DOHH2 (cell line): ENCODE data around the gene TMEM176A.

Experiments
- EZH2phosphoT487 ChIP-seq: fragments of 200-600 bp; sonication (generic); IDR thresholded peaks from 2 replicates; pipeline ENCODE4 v1.6.1; 2017; ENCODE audit warnings: borderline replicate concordance, mild to moderate bottlenecking, antibody characterized with exemption, low read length, moderate library complexity, mixed read lengths
- TF ChIP-seq, protein P1 (sequence below): fragments of 200-600 bp; sonication (generic); IDR thresholded peaks from one replicate; pipeline ENCODE4 v1.5.1; 2014; ENCODE audit warnings: antibody characterized with exemption, mild to moderate bottlenecking, low read depth, low read length; ENCODE audit not compliant: poor library complexity, severe bottlenecking

DNA sequence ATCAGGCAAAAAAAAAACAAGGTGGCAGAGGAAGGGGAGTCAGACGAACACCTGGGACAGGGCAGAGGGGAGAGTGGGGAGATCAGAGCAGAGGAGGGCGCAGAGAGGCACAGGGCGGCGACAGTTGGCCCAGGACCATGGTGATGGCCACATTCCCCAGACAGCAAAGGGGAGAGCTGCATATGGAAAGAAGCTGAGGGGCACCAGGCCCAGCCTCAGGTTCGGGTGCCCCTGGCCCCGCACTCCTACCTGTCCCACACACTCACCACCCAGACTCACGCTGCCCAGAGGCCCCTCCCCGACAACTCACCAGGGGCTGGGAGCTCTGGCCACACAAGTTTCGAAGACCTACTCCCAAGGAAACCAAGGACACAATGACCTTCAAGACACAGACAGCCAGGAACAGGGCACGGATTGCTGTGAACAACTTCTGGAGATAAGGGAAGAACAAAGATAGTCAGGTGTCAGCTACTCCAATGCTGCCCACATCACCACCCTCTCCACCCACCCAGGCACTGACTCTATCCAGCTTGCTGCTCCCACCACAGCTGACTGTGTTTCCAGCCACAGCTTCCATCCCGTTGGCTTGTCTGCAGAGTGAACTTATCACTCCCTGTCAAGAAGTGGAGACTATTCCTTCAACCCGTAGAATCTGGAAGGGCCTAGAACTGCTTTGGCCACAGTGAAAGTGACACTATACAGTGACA is 8.7 kb upstream of the TMEM176A start:
- TF ChIP-seq, protein P1, sequence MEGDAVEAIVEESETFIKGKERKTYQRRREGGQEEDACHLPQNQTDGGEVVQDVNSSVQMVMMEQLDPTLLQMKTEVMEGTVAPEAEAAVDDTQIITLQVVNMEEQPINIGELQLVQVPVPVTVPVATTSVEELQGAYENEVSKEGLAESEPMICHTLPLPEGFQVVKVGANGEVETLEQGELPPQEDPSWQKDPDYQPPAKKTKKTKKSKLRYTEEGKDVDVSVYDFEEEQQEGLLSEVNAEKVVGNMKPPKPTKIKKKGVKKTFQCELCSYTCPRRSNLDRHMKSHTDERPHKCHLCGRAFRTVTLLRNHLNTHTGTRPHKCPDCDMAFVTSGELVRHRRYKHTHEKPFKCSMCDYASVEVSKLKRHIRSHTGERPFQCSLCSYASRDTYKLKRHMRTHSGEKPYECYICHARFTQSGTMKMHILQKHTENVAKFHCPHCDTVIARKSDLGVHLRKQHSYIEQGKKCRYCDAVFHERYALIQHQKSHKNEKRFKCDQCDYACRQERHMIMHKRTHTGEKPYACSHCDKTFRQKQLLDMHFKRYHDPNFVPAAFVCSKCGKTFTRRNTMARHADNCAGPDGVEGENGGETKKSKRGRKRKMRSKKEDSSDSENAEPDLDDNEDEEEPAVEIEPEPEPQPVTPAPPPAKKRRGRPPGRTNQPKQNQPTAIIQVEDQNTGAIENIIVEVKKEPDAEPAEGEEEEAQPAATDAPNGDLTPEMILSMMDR, result no peak
- no peak for TF ChIP-seq EZH2phosphoT487
